ENCODE data around the gene HNRNPA3.

HNRNPA3 gene

DNA sequence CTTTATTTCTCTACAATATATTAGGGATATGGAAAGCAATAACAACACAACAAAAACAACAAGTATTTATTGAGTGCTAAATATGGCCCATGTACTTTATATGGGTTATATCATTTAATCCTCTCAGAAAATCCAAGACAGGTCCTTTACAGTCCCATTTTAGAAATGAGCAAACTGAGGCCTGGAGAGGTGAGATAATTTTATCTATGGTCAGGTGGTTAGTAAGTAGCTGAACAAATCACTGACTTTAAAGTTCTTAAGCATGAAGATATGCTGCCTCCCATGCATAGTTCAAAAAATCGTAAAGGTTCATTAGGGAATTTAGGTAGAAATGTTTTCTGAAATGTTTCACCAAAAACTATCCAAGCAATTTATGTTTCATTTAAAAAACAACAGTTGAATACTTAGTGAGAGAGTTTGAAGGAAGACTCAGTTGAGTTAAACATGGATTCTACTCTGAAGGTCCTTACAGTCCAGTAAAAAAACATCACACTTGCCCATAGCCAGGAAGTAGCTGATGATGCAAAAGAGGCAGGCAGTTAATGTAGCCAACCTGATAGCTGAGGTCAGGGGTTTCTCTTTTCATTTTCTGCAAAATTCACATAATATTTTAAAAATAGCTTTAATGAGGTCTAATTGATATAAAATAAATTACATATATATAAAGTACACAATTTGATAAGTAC is 59.5 kb downstream of the HNRNPA3 start:
- DNase-seq (ENCODE audit: low read depth in 2 of 2) = no peak

DNA sequence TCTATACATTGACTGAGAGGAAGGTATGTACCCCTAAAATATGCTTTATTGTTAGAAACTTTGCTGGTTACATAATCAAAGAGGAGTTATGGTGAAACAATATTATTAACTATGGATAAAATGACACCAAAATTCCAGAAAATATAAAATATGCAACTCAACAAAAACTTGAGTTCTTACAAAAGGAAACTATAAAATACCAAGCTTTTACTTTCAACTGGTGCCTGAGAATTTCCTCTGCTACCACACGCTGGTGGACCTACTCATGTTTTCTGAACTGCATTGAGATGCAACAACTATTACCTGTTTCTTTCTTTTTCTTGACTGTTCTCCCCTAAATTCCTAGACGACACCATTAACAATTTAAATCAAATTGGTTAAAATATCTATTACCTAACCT is 60.2 kb downstream of the HNRNPA3 start:
- DNase-seq (ENCODE audit: low read depth in 2 of 2) = no peak

DNA sequence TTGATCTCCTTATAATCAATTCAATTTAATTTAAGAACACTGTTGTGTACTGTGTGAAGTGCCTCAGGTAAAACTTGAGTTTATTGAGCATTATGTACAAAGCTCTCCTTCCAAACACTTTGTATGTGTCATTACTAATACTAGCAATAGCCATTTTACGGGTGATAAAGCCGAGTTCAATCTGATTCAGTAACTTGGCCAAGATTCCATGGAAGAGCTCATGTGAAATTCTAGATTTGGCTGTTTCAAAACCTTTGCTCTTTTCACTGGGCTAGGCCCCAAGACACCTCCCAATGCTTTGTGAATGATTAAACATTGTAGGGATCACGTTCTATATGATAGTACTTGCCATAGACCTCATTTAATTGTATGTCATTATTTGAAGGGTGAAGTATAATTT is 60.8 kb downstream of the HNRNPA3 start:
- no peak for DNase-seq (ENCODE audit: low read depth in 2 of 2)

All from stimulated activated CD8-positive, alpha-beta memory T cell treated with anti-CD3 and anti-CD28 coated beads, Interleukin-15, amount 100 ng/mL, for 4 hours (primary cell).